ENCODE results near the gene EEIG2.

EEIG2 gene

GRCh38 chr1:108523829-108524228, 36.1 kb upstream of the EEIG2 start:
- Histone ChIP-seq H3K4me2 (ENCODE audit: low read depth, low read length) (no peak overlapping the region), H3F3A (ENCODE audit: insufficient read depth, low read length) (no peaks in the 10 kb centered on the region), H3K4me3 (ENCODE audit: low read length) (no peak overlapping the region), H3K27me3 (replicated peaks; ENCODE audit: insufficient read depth, low read length) (no peaks in the 10 kb centered on the region), H3K79me2 (ENCODE audit: low read length) (no peaks in the 10 kb centered on the region), H2AFZ (ENCODE audit: low read length) (no peak overlapping the region), H4K20me1 (ENCODE audit: insufficient read depth, low read length) (no peaks in the 10 kb centered on the region), H3K9me3 (replicated peaks; ENCODE audit: insufficient read depth, low read length) (no peaks in the 10 kb centered on the region), H3K4me1 (ENCODE audit: low read length) (no peaks in the 10 kb centered on the region), H3K36me3 (replicated peaks; ENCODE audit: insufficient read depth, low read length) (no peaks in the 10 kb centered on the region), H3K9me2 (replicated peaks; ENCODE audit: insufficient read depth, low read length) (no peaks in the 10 kb centered on the region), H3K27ac (ENCODE audit: low read length) (no peak overlapping the region), H3K9ac (ENCODE audit: low read length) (no peak overlapping the region)
- no peak for DNase-seq
- TF ChIP-seq EZH2 (optimal IDR thresholded peaks at IDR 0.05; ENCODE audit: low read depth, low read length), result no peak
- TF ChIP-seq EZH2phosphoT487 (IDR thresholded peaks at IDR 0.05; ENCODE audit: low read length), result no peak
- TF ChIP-seq CTCF (IDR thresholded peaks at IDR 0.05; ENCODE audit: low read length), result no peak

- no peak overlapping the region for H3K4me2 ChIP-seq (ENCODE audit: low read depth, low read length)
- no peaks in the 10 kb centered on the region for H3K36me3 ChIP-seq (replicated peaks; ENCODE audit: insufficient read depth, low read length)
- no peaks in the 10 kb centered on the region for H3K9me3 ChIP-seq (replicated peaks; ENCODE audit: insufficient read depth, low read length)
- no peaks in the 10 kb centered on the region for H3K27me3 ChIP-seq (replicated peaks; ENCODE audit: insufficient read depth, low read length)
- H3F3A ChIP-seq (ENCODE audit: insufficient read depth, low read length), result no peaks in the 10 kb centered on the region
- no peaks in the 10 kb centered on the region for H4K20me1 ChIP-seq (ENCODE audit: insufficient read depth, low read length)
- no peaks in the 10 kb centered on the region for H3K79me2 ChIP-seq (ENCODE audit: low read length)
- TF ChIP-seq EZH2phosphoT487 (IDR thresholded peaks at IDR 0.05; ENCODE audit: low read length) (no peak), EZH2 (optimal IDR thresholded peaks at IDR 0.05; ENCODE audit: low read depth, low read length) (no peak), CTCF (IDR thresholded peaks at IDR 0.05; ENCODE audit: low read length) (no peak)
- H3K27ac ChIP-seq (ENCODE audit: low read length), result no peak overlapping the region
- H2AFZ ChIP-seq (ENCODE audit: low read length), result no peak overlapping the region
- no peaks in the 10 kb centered on the region for H3K4me1 ChIP-seq (ENCODE audit: low read length)
- H3K9me2 ChIP-seq (replicated peaks; ENCODE audit: insufficient read depth, low read length), result no peaks in the 10 kb centered on the region
- H3K9ac ChIP-seq (ENCODE audit: low read length), result no peak overlapping the region
- no peak overlapping the region for H3K4me3 ChIP-seq (ENCODE audit: low read length)
- no peak for DNase-seq
These were observed 35.2 kb upstream of the EEIG2 start for GRCh38 chr1:108524676-108525075.

DNA sequence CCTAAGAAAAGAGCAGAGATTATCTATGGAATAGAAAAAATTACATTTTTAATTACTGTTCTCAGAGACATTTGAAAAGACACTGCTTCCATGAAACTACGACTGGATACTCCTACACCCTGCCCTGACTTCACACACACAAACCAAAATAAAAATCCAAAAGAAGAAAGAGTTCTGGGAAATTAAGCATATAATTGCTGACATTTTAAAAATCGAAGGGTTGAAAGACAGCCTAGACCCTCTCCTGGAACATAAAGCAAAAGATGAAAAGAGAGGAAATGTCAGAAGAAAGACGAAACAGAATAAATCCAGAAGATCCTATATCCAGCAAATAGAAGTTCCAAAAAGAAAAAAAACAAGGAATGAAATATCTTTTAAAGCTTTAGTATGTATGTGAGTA, 32.8 kb upstream of the EEIG2 start:
- Histone ChIP-seq H3K4me3 (ENCODE audit: low read length) (no peak overlapping the region), H3K9me2 (replicated peaks; ENCODE audit: insufficient read depth, low read length) (no peaks in the 10 kb centered on the region), H3K36me3 (replicated peaks; ENCODE audit: insufficient read depth, low read length) (no peaks in the 10 kb centered on the region), H3K4me2 (ENCODE audit: low read depth, low read length) (no peak overlapping the region), H3F3A (ENCODE audit: insufficient read depth, low read length) (no peaks in the 10 kb centered on the region), H3K9me3 (replicated peaks; ENCODE audit: insufficient read depth, low read length) (no peaks in the 10 kb centered on the region), H3K9ac (ENCODE audit: low read length) (no peak overlapping the region), H3K79me2 (ENCODE audit: low read length) (no peaks in the 10 kb centered on the region), H2AFZ (ENCODE audit: low read length) (no peak overlapping the region), H4K20me1 (ENCODE audit: insufficient read depth, low read length) (no peaks in the 10 kb centered on the region), H3K4me1 (ENCODE audit: low read length) (no peaks in the 10 kb centered on the region), H3K27ac (ENCODE audit: low read length) (no peak overlapping the region), H3K27me3 (replicated peaks; ENCODE audit: insufficient read depth, low read length) (no peaks in the 10 kb centered on the region)
- TF ChIP-seq EZH2 (optimal IDR thresholded peaks at IDR 0.05; ENCODE audit: low read depth, low read length) (no peak), CTCF (IDR thresholded peaks at IDR 0.05; ENCODE audit: low read length) (no peak), EZH2phosphoT487 (IDR thresholded peaks at IDR 0.05; ENCODE audit: low read length) (no peak)
- no peak for DNase-seq

All from MM.1S (cell line).